NCI-H82 treated with DMSO at 0.1 percent for 48 hours (cell line): ENCODE results near the gene TCERG1L.
"Not testable (repeated sequence)": the region's sequence is repeated elsewhere in the genome, so short reads cannot be mapped to it uniquely, and the experiment has no call there.

ENCODE experiments used
- DNase-seq: peaks from one replicate; lab custom pipeline; 2025; ENCODE audit not compliant: unreplicated experiment; lab: John Stamatoyannopoulos, UW

Gene TCERG1L

GRCh38 chr10:131147301-131147975, 164.1 kb downstream of the TCERG1L start:
- no peak for DNase-seq

- DNase-seq: no peak
These were observed 164.7 kb downstream of the TCERG1L start for GRCh38 chr10:131146790-131147189.

GRCh38 chr10:131145756-131146155, 165.8 kb downstream of the TCERG1L start:
- DNase-seq: no peak

DNA sequence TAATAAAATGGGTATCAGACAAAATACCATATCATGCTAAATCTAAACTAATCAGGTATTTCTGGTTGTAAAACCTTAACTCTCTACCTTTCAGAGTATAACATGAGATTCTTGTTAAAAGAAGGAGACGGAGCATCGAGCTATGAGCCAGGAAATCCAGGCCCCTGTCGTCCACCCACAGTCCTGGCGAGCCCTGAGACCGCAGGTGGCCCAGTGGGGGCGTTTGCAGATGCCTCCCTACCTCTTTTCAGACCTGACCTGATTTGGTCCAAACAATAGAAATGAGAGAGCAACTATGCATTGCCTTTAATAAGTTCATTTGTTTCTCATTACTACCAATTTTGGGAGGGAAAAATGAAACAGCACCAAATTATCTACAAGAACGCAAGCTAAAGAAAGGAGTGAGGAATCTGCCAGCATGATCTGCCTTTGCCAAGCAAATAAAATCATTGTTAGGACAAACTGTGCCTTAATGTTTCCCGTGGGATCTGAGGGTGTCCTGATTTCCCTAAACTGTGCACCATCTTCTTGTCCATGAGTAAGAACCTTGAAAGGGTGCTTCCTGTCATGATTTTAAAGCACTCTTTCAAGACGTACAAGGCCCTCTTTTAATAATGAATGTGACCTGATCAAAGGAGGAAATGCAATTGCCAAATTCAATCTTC, 166.7 kb downstream of the TCERG1L start:
- no peak for DNase-seq

DNA sequence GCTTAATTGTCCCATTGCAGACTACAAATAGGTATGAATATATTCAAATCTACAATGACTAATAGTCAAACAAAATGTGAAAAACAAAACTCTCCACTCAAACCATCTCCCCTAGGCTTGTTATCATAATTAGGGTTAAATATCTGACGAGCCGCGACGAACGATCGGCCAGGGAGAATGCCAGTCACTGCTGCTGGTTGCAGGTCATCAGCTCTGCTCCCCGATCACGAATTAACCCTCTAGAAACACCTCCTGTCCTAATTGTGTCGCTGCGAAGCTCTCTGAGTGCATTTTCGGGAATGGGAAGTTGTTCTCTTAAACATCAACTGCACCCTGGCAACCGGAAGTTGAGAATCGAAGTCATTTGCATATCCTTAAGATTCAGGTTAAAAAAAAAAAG, 167.3 kb downstream of the TCERG1L start:
- DNase-seq: no peak

DNA sequence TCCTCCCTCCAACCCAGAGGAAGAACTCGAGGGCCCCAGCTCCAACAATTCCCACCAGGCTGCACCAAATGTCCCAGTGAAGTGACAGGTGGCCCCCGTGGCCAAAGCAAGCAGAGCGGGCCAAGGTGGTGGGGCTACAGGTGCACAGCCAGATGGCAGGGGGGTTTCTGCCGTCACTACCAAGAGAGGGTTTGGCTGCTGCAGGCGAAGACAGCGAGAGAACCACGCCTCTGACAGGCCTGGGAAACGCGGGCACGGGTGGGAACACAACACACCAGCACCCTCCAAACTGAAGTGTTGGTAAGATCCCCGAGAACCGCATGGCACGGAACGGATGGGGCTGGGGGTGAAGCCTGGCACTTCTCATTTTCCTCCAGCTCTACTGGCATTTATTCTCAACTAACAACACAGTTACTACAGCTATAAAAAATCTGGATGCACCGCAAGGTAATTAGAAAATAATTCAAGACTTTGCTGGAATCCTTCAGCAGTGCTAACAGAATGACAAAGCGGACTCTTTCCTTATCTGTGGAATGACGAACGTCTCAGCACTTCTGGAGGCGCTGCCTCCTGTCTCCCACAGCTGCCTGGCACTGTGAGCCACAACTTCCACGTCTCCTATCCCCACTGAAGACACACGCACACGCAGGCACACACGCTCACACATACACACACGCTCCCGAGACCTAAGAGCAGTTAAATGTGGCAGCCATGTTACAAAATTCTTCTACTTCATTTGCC, 167.9 kb downstream of the TCERG1L start:
- no peak for DNase-seq

DNA sequence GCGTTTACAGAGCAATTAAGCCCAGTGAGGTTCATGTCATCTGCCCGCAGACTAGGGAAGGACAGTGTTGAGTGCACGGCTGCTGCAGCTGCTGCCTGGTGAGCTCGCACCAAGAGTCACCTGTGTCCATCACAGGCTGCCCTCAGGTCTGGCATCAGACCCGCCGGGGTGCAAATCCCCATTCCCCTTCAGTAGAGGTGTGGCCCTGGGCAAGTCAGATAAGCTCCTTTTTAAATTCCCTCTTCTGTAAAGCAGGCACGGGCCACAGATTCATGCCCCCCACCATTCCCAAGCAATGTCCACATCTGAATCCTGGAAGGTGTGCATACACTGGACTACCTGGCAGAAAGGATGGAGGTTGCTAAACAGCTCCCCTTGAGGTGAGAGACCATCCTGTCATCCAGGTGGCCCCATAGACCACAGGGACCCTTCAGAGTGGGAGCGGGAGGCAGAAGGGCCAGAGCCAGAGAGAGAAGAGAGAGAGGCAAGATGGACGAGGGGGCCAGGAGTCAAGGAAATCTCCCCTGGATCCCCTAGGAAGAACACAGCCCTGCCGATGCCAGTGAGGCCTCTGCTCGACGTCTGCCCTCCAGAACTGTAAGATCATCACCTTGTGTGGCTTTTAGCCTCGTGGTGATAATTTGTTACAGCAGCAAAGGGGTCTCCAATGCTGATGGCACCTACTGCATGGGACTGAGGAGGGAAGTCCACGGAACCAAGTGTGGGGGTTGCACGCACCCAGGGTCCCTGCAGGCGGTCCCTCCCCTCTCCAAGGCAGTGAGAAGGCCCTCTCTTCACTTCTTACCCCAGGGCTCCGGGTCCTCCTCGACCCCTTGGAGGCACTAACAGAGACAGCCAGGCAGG, 168.8 kb downstream of the TCERG1L start:
- no peak for DNase-seq

- DNase-seq: no peak
These were observed 169.6 kb downstream of the TCERG1L start for GRCh38 chr10:131141645-131142516.

DNA sequence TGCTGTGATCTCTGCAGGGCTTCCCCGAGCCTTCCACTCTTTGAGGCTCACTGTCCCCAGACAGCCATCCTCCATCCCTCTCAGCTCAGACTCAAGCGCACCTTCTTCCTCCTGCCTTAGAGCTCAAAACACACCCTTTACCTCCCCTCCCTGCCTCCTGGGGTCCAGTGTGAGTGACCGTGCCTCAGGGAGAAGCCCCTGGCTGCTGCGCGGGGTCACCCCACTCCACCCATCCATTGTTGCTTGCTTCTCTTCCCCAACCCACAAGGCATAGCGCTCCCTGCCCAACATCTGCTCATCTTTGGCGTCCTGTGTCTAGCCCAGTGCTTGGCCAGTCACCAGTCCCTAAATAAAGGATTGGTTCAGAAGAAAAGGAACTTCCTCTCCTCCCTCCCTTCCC, 170.3 kb downstream of the TCERG1L start:
- DNase-seq: no peak

GRCh38 chr10:131140606-131141005, 170.9 kb downstream of the TCERG1L start:
- no peak for DNase-seq

DNA sequence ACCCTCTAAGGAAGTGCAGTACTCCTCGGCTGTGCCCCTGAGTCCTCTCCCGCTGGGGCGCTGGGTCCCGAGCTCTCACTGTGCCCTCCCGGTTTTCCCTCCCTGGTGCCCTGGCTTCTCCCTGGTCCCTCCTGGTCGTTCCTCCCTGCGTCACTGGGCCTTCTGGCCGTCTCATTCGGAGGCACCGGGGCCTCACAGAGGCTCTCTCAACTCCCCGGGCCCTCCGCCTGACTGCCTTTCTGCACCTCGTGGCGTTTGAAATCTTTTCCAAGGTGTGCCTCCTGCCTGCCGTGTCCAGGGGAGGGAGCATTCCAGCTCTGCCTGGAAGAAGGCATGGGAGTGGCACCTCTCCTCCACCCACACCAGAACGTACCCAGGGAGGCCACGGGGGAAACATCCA, 174.3 kb downstream of the TCERG1L start:
- DNase-seq: no peak

GRCh38 chr10:131136336-131136735, 175.2 kb downstream of the TCERG1L start:
- not testable (repeated sequence) for DNase-seq

- DNase-seq: no peak
These were observed 175.8 kb downstream of the TCERG1L start for GRCh38 chr10:131135716-131136115.

GRCh38 chr10:131134651-131135050, 176.9 kb downstream of the TCERG1L start:
- DNase-seq: no peak

DNA sequence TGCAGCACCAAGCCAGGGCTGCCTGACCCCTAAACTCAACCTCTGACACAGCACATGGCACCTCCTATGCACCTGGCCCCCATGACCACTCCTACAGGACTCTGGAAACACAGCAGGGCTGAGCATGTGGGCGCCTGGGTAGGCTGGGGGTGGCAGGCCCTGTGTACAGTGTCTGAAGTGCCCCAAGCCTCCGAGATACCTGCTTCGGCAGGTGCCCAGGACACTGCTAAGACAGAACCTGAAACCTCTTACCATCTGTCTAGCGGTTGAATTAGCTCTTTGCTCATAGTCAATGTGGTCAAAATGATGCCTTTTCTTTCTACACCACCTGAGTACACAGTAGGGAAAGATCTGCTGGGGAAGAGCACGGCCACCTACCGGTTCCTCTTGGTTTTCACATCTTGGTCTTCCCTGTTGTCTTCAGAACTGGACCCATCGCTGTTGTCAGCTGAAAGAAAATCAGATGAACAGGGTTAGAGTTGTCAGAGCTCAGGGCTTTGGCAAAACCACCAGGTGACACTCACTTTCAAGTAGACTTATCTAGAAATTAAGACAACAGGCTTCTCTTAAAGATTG, 177.4 kb downstream of the TCERG1L start:
- no peak for DNase-seq

GRCh38 chr10:131132681-131133080, 178.8 kb downstream of the TCERG1L start:
- no peak for DNase-seq

GRCh38 chr10:131131726-131132591, 179.6 kb downstream of the TCERG1L start:
- DNase-seq: no peak

DNA sequence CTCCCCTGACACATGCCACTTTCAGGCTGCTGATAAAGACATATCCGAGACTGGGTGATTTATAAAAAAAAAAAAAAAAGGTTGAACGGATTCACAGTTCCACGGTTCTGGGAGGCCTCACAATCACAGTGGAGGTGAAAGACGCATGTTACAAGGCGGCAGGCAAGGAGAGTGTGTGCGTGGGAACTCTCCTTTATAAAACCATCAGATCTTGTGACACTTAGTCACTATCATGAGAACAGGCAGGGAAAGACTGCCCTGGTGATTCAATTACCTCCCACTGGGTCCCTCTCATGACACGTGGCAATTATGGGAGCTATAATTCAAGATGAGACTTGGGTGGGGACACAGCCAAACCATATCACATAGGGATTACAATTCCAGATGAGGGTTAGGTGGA, 181.5 kb downstream of the TCERG1L start:
- no peak for DNase-seq

DNA sequence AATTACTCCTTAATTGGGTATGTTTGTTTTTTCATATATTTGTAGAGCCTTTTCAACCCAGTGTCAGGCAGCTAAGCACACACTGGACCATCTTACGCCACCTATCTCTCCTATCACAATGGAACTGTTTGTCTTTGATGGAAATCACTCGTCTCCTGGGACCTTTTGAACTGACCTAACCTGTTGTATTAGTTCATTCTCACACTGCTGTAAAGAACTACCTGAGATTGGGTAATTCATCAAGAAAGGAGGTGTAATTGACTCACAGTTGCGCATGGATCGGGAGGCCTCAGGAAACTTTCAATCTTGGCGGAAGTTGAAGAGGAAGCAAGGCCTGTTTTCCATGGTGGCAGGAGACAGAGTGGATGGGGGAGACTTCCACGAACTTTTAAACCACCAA, 182.0 kb downstream of the TCERG1L start:
- no peak for DNase-seq
